Stimulated activated naive CD8-positive, alpha-beta T cell treated with anti-CD3 and anti-CD28 coated beads, Interleukin-15, Interleukin-2, amounts not matched to agents 100 U/mL and 50 U/mL, for 24 hours (primary cell): Measurements from ENCODE around the gene CHMP4B.

Source experiments
- ATAC-seq: fragments of 150-1000 bp; cut with Tn5 transposase; one replicate; pipeline ENCODE4 v1.10.0; 2021
- DNase-seq: peaks from one replicate; pipeline ENCODE4 v3.0.0; 2021

Gene CHMP4B

GRCh38 chr20:33901132-33901523 is 90.0 kb downstream of the CHMP4B start:
- ATAC-seq, result no peak

GRCh38 chr20:33902011-33902410 is 90.9 kb downstream of the CHMP4B start:
- ATAC-seq (no peak), DNase-seq (no peak)

More at GRCh38 chr20:33901132-33901523, 90.0 kb downstream of the CHMP4B start:
- no peak for DNase-seq
